ENCODE results near the gene MIA. TPM values are rescaled to one million over a fixed set of nuclear protein-coding genes. Genes with fewer than 3 reads are reported as not detected.

MIA gene
- total and polyA plus RNA-seq, 2 of the 8 experiments (the other 6 are each of a cell fraction or from before 2014, with no cell fraction given) = not detected

GRCh38 chr19:40822161-40822560 lies 46.8 kb downstream of the MIA start:
- DNase-seq (ENCODE audit: low read depth in 1 of 2, low spot score in 2 of 2) = peak in 1 of 2 experiments; percentile 41
- Histone ChIP-seq H4K5ac (ENCODE audit: insufficient read length, low read depth, low read length) (no peak overlapping the region), H2BK120ac (replicated peaks; ENCODE audit: low read depth, low read length) (no peak overlapping the region), H3K23me2 (ENCODE audit: low read depth, low read length) (peaks cover 3% of the 10 kb centered on the region; the same call in 1 of the 2 replicates), H2BK5ac (ENCODE audit: low read depth, low read length) (no peak overlapping the region), H3K18ac (ENCODE audit: extremely low read depth, low read length) (no peak overlapping the region), H3K9ac (replicated peaks in 1 of 4; ENCODE audit: extremely low read depth in 1 of 4, low read depth in 3 of 4, low read length in 3 of 4) (no peak overlapping the region), H2BK12ac (ENCODE audit: low read depth, low read length) (no peak overlapping the region), H3K23ac (ENCODE audit: insufficient read length) (no peak overlapping the region), H3K9me3 (ENCODE audit: insufficient read depth in 2 of 2, low read depth in 1 of 2, low read length in 1 of 2) (no peaks in the 10 kb centered on the region), H3K79me1 (ENCODE audit: low read depth, low read length) (no peaks in the 10 kb centered on the region), H3K14ac (ENCODE audit: insufficient read length) (no peak overlapping the region), H4K8ac (ENCODE audit: extremely low read depth, insufficient read depth, low read length) (no peak overlapping the region), H2AK5ac (ENCODE audit: low read depth, low read length) (no peak overlapping the region), H3K4me1 (replicated peaks in 1 of 4; ENCODE audit: control insufficient read depth in 3 of 4, insufficient read depth in 4 of 4, low read length in 3 of 4) (peaks cover 0 to 3% (median 1%) of the 10 kb centered on the region in 4 experiments; a peak in 3 of 7 replicates), H4K91ac (replicated peaks; ENCODE audit: insufficient read length, low read length) (no peak overlapping the region), H3K56ac (replicated peaks; ENCODE audit: insufficient read length, low read depth, low read length) (no peak overlapping the region), H3K4me3 (ENCODE audit: extremely low read depth in 1 of 4, insufficient read depth in 2 of 4, low read depth in 3 of 4, low read length in 4 of 4) (no peak overlapping the region), H2AFZ (ENCODE audit: low read length) (no peak overlapping the region), H2BK20ac (ENCODE audit: low read length) (no peak overlapping the region), H3K27ac (ENCODE audit: low read depth, low read length) (no peak overlapping the region), H3K4me2 (ENCODE audit: insufficient read depth in 1 of 2, low read depth in 2 of 2, low read length in 2 of 2) (no peak overlapping the region), H2BK15ac (ENCODE audit: low read length) (no peak overlapping the region), H3K4ac (replicated peaks; ENCODE audit: insufficient read length, low read depth, low read length) (no peak overlapping the region), H3K36me3 (ENCODE audit: control insufficient read depth in 2 of 4, insufficient read depth in 4 of 4, low read length in 3 of 4) (no peaks in the 10 kb centered on the region; a peak in 2 of 8 replicates), H4K20me1 (replicated peaks in 1 of 2; ENCODE audit: control insufficient read depth in 1 of 2, insufficient read depth in 2 of 2, low read length in 2 of 2) (no peaks in the 10 kb centered on the region), H3K79me2 (ENCODE audit: control insufficient read depth in 1 of 2, insufficient read depth in 2 of 2, low read length in 2 of 2) (no peaks in the 10 kb centered on the region), H3K27me3 (replicated peaks in 1 of 4; ENCODE audit: control insufficient read depth in 3 of 4, extremely low read depth in 1 of 4, insufficient read depth in 3 of 4, low read length in 3 of 4) (peaks cover 0 to 3% (median 0%) of the 10 kb centered on the region in 4 experiments; a peak in 2 of 7 replicates)
- WGBS, 2 experiments (ENCODE audit: extremely low coverage in 1 of 2, insufficient coverage in 1 of 2, insufficient read length in 1 of 2, insufficient replicate concordance in 2 of 2, low coverage in 1 of 2, low lambda C conversion rate in 2 of 2, missing lambda C conversion rate in 1 of 2) = 89% methylated on average over 19 of the region's 22 CpGs; no CpG with 5 or more reads in 1 of the 2 experiments
- POLR2A ChIA-PET (ENCODE audit: partially characterized antibody) = interaction anchor here (1.3 to 1.7 kb wide), 2 partner anchors 16 to 77 kb away, joined by 4 to 6 read pairs; no protein-coding TSS in a partner anchor
- no peak for TF ChIP-seq CTBP2 (IDR thresholded peaks at IDR 0.05; ENCODE audit: borderline replicate concordance, insufficient read depth, insufficient read length, low read length)
- TF ChIP-seq SUZ12 (IDR thresholded peaks at IDR 0.05; ENCODE audit: low read length) = no peak
- TF ChIP-seq YY1 (IDR thresholded peaks at IDR 0.05; ENCODE audit: low read depth, low read length) = no peak
- no peak for TF ChIP-seq SIRT6 (IDR thresholded peaks at IDR 0.05; ENCODE audit: low read length)
- no peak for TF ChIP-seq SP1 (IDR thresholded peaks at IDR 0.05; ENCODE audit: low read depth, low read length)
- TF ChIP-seq POLR2AphosphoS5 (IDR thresholded peaks at IDR 0.05; ENCODE audit: low read depth, low read length) = no peak
- TF ChIP-seq RNF2 (IDR thresholded peaks at IDR 0.05; ENCODE audit: borderline replicate concordance, low read depth, low read length, missing control alignments, poor library complexity, severe bottlenecking) = no peak
- TF ChIP-seq TAF7 (optimal IDR thresholded peaks at IDR 0.05; ENCODE audit: borderline replicate concordance, low read depth, low read length) = no peak
- no peak for TF ChIP-seq SIX5 (IDR thresholded peaks at IDR 0.05; ENCODE audit: low read depth, low read length)
- FAIRE-seq = no peak
- CTCF ChIA-PET (ENCODE audit: partially characterized antibody) = interaction anchor here (0.5 to 0.7 kb wide), 2 partner anchors 241 to 313 kb away, joined by 3 to 4 read pairs; no protein-coding TSS in a partner anchor

All from H1 (cell line).